ENCODE data around the gene CCNB2.
"Not testable (repeated sequence)": the region's sequence is repeated elsewhere in the genome, so short reads cannot be mapped to it uniquely, and the experiment has no call there.

CCNB2 gene

DNA sequence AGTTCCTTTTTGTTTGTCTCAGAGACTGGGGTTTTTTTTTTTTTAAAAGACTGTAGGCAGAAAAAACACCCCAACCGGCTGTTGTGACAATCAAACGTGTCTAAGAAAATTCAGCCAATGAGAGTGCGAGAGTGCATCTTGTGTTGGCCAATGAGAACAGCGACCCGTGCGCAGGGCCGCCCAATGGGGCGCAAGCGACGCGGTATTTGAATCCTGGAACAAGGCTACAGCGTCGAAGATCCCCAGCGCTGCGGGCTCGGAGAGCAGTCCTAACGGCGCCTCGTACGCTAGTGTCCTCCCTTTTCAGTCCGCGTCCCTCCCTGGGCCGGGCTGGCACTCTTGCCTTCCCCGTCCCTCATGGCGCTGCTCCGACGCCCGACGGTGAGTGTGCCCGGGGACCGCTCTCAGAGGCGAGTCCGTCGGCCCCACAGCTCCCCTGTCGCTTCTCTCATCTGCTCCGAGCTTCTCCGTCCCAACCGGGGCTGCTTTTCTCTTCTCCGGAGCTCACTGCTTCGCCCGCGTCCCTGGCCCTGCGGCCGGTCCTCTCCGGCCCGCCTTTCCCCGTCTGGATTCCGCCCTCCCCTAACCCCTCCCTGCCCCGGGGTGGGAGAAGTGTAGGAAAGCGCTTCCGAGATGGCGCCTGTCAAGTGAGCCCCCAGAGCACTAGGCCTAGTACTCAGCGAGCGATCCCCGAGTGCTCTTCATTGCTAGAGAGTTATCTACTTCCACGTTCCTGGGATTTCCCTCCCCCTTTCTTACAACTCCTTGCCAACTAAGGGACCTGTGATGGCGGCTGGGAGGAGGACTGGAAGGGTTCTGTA is at the start of gene CCNB2:
Gene CCNB2, plus strand, starts transcription at position 235 of the 821 bp plus-strand sequence. Its CDS starts 123 bp downstream, at position 358.
- DNase-seq (ENCODE audit: low read depth), result peak; percentile 64

DNA sequence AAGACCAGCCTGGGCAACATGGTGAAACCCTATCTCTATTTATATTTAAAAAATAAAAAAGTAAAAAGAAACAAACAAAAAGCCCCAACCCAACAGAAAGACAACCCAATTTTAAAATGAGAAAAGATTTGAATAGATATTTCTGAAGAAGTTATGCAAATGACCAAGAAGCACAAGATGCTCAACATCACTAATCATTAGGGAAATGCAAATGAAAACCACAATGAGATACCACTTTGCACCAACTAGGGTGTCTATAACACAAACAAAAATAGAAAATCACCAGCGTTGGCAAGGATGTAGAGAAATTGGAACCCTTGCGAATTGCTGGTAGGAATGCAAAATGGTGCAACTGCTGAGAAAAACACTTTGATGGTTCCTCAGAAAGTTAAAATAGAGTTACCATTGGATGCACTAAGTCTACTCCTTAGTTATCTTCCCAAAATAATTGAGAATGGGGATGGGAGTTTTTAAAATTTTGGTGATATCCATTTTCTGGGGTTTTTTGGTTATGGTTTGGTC is 45.8 kb upstream of the CCNB2 start:
- DNase-seq (ENCODE audit: low read depth), result no peak

DNA sequence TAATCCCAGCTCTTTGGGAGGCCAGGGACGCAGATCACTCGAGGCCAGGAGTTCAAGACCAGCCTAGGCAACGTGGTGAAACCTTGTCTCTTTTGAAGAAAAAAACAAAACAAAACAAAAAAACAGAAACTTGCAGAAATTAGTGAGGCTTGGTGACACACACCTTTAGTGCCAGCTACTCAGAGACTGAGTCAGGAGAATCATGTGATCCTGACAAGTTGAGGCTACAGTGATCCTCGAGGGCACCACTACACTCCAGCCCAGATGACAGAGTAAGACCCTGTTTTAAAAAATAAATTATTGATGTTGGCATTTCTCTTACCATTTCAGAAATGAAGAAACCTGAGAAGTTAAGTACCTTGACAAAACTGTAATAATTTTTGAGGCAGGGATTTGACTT is 44.6 kb upstream of the CCNB2 start:
- DNase-seq (ENCODE audit: low read depth), result no peak

DNA sequence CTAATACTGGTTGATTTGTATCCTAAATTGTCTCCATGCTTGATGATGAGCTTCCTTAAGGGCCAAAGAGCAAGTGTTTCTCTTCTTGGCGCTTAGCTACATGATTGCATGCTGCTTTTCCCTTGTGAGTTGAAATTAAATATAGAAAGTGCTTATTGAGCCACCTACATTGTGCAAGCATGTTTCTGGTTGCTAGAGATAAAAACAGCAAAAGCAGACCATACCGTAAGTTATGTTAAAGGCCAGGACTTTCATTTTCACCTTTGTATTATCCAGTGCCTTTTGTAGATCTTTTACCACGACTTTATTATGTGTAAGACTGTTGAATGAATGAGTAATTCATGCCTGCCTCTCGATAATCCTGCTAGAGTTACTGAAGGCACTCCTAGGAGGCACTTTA is 41.9 kb upstream of the CCNB2 start:
- no peak for DNase-seq (ENCODE audit: low read depth)

DNA sequence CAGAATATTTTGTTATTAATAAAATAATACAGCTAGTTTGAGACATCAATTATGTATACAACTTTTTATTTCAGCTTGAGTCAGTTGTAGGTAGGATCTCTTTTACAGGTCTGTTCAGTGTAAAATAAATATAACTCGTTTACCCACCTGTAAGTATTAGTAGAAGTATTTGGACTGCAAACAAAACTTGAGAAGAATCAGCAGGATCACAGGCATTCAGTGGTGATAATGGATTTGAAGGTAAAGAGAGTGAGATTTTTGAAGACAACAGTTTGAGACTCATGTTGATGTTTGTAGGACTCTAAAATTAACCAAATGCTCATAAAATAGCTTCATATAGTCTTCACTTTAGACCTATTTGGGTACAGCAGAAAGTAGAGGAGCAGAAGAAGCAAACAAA is 35.5 kb upstream of the CCNB2 start:
- DNase-seq (ENCODE audit: low read depth), result no peak

DNA sequence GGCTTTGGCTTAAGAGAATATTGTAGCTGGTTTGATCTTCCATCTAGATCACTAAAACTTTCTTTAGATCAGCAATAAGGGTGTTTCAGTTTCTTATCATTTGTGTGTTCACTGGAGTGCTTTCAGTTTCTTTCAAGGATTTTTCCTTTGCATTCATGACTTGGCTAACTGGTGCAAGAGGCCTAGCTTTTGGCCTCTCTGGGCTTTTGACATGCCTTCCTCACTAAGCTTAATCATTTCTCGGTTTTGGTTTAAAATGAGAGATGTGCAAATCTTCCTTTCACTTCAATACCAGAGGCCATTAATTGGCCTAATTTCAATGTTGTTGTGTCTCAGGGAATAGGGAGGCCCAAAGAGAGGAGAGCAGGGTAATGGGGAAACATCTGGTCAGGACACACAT is 30.3 kb upstream of the CCNB2 start:
- DNase-seq (ENCODE audit: low read depth), result no peak

DNA sequence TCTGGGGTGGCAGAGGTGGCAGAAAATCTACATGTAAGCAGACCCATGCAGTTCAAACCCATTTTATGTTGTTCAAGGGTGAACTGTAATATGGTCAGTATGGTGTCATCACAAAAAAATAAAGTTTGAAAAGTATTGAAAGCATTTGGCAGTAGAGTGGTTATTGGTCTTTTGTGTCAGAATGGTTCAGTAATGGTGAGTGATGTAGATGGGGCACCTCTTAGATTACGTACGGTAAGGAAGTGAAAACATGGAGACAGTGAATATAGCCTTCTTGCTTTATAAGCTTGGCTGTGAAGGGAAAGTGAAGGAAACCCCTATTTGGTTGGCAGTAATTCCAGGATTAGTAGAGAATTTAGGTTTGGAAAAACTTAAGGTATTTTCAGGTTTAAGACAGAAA is 17.2 kb upstream of the CCNB2 start:
- DNase-seq (ENCODE audit: low read depth), result no peak

DNA sequence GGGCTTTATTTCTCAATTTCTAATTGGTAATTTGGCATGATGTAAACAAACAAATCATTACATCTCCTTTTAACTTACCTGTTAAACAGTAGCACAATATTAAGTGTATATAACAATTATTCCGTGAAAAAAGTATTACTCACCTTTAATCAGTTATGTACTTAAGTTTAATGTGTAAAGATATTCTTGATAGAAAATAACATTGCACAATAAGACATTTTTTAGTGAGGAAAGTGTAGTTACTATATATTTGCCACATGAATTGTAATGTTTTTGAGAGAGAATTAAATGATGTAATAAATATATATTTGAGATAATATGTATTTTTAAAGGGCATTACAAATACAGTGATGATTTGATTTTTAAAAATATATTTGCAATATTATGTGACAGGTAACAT is 10.9 kb upstream of the CCNB2 start:
- DNase-seq (ENCODE audit: low read depth), result no peak

DNA sequence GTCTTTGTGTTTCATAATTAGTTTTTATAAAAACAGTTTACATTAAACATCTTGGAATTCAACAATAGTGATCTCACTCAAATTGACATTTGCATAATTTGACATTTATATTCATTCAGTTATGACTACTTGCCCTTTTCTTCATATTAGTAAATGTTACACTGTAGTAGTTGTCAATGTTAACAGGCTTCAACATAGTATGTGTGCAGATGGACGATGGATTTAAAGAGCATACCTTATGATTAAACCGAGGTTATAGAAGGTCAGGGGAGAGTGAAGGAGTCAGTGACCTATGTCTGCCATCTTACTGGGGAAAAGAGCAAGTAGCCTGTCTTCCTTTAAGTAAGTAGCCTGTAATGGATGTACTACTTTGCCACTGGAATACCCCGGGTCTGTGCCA is 8.5 kb upstream of the CCNB2 start:
- DNase-seq (ENCODE audit: low read depth), result no peak

DNA sequence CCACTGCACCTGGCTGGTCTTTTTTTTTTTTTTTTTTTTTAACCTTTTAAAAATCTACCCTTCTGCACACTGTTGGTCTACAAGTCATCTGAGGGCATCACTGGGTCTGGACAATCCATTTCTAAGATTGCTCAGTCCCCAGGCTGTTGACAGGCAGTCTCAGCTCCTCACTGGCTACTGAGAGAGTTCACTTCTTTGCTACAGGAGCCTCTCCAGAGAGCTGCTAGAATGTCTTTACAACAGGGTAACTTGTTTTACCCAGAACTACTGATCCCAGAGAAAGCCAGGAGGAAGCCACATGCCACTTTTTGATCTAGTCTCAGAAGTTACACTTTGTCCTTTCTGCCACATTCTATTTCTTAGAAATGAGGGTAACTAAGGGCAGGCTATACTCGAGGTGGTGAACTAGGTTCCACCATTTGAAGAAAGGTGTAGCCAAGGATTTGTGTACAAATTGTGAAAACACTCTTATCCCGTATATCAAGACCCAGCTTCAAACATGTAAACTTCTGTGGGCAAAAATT is 5.7 kb upstream of the CCNB2 start:
- no peak for DNase-seq (ENCODE audit: low read depth)

DNA sequence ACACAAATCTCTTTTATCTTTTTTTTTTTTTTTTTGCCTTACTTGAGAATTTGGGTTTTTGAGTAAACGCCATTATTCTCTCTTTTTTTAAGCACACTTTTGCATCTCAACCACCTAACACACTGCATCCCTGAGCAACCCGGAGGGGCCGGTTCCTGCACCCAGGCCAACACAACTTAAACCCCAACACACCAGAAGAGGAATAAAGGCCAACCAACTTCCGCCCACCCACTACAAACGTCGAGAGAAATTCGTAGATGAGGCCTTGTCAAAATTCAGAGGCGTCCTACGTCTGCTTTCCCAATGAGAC is 389 bp upstream of the CCNB2 start:
- no peak for DNase-seq (ENCODE audit: low read depth)

DNA sequence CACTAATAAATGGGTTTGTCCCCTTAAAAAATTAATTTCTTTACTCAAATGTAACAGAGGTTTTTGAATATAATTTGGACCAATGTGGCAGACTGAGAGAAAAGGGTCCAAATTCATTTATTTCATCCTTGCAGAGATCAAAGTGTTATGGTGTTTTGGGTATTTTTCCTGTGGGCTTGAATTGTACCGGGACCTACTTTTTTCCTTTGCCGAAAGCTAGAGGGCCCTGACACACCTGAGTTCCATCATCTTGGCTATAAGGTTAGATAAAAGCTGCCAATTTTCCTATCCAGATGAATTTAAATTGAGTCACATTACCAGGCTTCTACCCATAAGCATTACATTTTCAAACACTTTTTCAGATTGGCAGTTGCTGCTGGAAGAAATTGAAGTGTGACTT is 908 bp downstream of the CCNB2 start:
- DNase-seq (ENCODE audit: low read depth), result no peak

DNA sequence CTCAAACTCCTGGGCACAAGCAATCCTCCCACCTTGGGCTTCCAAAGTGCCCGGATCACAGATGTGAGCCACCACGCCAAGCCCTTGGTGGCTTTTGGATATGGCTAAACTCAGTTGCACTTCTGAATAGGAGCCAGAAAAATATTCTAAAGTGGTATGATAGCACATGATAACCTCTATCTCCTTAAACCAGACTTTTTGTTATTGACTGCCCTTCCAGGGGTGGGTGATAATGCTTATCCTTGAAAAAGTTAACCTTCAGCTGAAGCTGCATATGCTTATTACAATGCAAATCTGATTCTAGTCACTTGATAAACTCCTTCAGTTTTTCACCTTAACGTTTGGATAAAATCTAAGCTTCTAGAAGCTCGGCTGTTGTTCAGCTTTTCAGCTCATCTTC is 6.3 kb downstream of the CCNB2 start:
- DNase-seq (ENCODE audit: low read depth), result no peak

DNA sequence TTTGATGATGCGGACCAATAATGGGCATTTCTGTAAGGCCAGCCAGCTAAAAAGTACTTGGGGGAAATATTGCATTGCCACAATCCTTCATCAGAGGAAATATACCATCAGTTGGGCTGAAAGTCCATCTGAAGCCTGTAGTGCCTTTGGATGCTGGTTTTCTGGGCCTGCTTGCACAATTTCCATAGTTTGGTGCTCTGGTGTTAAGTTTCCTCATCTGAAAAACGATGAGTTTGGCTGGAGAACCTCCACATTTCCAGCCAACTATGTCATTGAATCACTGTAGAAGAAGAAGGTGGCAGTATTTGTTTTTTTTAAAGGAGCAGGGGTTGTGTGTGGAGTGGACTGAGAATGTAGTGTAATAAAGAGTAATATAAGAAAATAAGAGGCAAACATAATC is 10.1 kb downstream of the CCNB2 start:
- DNase-seq (ENCODE audit: low read depth), result no peak

DNA sequence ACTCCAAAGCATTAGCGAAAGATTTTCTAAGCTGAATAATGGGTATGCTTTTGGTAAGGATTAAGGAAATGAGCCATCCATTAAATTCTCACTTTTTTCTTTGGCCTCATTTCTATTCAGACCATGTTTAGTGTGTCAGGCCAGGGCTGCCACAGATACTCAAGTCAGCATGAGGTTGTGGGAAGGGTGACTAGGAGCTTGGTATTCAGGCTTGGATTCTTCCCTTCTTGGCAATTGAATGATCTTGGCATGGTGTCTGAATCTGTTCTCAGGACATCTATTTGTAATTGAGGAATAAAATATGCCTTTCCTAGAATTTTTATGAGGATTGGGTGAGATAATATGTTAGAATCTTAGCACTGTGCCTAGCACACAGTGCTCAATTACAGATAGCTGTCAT is 11.2 kb downstream of the CCNB2 start:
- DNase-seq (ENCODE audit: low read depth), result no peak

DNA sequence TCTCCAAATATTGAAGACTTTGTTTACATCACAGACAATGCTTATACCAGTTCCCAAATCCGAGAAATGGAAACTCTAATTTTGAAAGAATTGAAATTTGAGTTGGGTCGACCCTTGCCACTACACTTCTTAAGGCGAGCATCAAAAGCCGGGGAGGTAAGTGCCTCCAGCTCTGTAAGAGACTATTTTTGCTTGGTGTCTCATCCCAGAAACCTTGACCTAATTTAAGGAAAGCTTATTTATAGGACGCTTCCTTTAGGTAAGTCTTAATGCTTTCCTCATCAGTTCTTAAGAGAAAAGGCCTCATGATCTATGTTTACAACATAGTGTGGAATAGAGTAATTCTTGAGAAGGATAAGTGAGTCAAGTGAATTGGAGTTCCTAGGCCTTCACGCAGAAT is 11.8 kb downstream of the CCNB2 start:
- DNase-seq (ENCODE audit: low read depth), result no peak

DNA sequence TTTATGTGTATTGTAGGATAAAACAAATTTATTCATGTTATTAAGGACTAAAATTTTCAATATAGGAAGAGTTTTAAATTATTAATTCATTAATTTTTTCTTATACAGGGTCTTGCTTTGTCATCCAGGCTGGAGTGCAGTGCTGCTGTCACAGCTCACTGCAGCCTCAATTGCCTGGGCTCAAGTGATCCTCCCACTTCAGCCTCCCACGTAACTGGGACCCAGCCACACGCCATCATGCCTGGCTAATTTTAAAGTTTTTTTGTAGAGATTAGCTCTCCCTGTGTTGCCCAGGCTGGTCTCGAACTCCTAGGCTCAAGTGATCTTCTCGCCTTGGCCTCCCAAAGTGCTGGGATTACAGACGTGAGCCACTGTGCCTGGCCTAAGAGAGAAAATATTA is 14.7 kb downstream of the CCNB2 start:
- DNase-seq (ENCODE audit: low read depth), result no peak

DNA sequence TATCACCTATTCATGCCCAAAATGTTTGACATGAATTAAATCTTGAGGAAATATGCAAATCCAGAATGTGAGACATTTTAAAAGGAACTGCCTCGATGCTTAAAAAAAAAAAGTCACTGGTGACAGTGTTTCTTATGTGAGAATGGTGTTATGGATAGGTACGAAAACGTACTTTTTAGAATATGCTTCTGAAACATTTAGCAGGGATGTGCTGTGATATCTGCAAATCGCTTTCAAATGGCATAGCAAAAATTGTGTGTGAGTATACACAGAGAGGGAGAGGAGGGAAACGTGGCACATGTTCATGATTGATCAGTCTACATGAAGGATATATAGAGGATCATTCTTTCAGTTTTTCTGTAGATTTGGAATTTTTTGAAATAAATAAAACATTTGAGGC is 16.0 kb downstream of the CCNB2 start:
- no peak for DNase-seq (ENCODE audit: low read depth)

DNA sequence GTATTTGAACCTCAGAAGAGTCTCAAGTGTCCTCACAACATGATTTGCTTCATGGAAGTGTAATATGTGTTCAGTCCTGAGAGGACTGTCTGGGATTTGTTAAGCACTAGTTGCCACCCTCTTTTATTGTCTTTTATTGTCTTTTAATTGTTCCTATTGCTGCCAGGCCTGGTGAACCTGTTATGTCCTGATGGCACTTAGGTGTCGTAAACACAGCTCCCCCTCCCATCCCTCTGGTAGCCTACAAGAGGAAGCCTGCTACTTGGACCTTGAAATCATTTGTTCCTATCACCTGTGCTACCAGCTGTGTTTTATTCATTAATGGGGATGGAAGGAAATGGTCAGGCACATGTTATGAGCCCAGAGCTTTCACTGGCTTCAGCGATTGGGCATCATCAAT is 19.3 kb downstream of the CCNB2 start:
- DNase-seq (ENCODE audit: low read depth), result no peak

DNA sequence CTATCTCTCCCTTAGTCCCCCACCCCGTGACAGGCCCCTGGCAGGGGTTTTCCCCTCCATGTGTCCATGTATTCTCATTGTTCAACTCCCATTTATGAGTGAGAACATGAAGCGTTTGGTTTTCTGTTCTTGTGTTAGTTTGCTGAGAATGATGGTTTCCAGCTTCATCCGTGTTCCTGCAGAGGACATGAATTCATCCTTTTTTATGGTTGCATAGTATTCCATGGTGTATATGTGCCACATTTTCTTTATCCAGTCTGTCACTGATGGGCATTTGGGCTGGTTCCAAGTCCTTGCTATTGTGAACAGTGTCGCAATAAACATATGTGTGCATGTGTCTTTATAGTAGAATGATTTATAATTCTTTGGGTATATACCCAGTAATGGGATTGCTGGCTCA is 20.7 kb downstream of the CCNB2 start:
- DNase-seq (ENCODE audit: low read depth), result not testable (repeated sequence)

DNA sequence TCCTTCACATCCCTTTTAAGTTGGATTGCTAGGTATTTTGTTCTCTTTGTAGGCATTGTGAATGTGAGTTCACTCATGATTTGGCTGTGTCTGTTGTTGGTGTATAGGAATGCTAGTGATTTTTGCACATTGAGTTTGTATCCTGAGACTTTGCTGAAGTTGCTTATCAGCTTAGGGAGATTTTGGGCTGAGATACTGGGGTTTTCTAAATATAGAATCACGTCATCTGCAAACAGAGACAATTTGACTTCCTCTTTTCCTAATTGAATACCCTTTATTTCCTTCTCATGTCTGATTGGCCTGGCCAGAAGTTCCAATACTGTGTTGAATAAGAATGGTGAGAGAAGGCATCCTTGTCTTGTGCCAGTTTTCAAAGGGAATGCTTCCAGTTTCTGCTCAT is 22.3 kb downstream of the CCNB2 start:
- DNase-seq (ENCODE audit: low read depth), result not testable (repeated sequence)

DNA sequence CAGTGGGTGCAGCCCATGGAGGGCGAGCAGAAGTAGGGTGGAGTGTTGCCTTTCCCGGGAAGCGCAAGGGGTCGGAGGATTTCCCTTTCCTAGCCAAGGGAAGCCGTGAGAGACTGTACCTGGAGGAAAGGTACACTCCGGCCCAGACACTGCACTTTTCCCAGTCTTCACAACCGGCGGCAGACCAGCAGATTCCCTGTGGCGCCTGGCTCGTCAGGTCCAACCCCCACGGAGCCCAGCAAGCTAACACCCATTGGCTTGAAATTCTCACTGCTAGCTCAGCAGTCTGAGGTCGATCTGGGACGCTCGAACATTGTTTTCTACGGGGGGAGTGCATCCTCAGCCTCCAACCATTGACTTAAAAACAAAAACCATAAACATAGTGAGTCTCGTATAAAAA is 26.5 kb downstream of the CCNB2 start:
- DNase-seq (ENCODE audit: low read depth), result no peak

DNA sequence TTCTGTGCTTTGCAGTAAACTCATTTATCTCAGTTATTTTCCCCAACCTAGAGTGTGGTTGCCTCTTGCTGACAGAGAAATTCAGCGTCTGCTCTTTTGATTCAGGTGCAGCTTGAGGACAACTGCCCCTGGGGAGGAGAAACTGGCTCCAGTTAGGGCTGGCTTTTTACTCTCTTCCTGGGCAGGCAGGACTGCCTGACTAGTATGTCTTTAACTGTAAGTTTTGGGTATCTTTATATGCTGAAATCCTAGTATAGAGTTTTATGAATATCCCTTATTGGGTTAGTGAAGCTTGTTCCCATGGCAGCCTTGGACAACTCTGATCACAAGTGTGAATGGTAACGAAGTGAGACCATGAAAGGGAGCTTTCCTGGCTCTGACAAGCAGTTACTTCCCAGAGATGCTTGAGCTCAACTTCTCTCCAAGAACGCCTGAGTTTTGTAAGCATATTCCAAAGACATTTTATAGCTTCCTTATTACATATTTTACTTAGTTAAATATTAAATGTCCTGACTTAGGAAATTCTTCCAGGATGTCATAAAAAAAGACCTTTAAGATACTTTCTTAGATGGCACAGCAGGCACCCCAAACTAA is 27.1 kb downstream of the CCNB2 start:
- DNase-seq (ENCODE audit: low read depth), result no peak

DNA sequence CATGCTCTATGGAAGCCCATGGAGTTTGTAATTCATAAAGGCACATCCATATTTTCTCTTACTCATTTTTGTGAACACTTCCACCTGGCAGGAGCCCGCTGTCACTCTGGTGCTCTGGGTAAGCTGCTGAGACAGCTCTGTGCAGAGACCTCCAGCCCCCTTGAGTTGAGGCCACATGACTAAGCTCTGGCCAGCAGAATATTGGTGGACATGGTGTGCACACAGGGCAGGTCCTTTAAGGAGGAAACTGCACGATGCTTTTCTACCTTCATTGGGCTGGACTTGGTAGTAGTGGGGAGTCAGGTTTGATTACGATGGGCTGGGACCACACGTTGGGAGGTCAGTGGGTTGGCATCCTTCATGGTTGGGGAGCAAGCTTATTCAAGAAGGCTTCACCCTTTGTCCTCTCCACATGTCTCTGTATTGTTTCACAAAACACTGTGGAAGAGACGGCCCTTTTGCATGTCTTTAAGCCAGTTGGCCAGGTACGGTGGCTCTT is 29.0 kb downstream of the CCNB2 start:
- no peak for DNase-seq (ENCODE audit: low read depth)

Data from stimulated activated CD8-positive, alpha-beta memory T cell treated with anti-CD3 and anti-CD28 coated beads, Interleukin-7, amount 100 ng/mL, for 24 hours (primary cell).